H1 (cell line): ENCODE data around the gene CCDC33.

Experiments
- CREB1 ChIP-seq: IDR thresholded peaks from 2 replicates; pipeline ENCODE4 v1.6.1; 2012; ENCODE audit warnings: inconsistent platforms
- GABPA ChIP-seq: IDR thresholded peaks from 2 replicates; pipeline ENCODE4 v1.6.1; 2011; ENCODE audit warnings: mild to moderate bottlenecking, low read length, moderate library complexity, borderline replicate concordance; ENCODE audit not compliant: insufficient read depth

DNA sequence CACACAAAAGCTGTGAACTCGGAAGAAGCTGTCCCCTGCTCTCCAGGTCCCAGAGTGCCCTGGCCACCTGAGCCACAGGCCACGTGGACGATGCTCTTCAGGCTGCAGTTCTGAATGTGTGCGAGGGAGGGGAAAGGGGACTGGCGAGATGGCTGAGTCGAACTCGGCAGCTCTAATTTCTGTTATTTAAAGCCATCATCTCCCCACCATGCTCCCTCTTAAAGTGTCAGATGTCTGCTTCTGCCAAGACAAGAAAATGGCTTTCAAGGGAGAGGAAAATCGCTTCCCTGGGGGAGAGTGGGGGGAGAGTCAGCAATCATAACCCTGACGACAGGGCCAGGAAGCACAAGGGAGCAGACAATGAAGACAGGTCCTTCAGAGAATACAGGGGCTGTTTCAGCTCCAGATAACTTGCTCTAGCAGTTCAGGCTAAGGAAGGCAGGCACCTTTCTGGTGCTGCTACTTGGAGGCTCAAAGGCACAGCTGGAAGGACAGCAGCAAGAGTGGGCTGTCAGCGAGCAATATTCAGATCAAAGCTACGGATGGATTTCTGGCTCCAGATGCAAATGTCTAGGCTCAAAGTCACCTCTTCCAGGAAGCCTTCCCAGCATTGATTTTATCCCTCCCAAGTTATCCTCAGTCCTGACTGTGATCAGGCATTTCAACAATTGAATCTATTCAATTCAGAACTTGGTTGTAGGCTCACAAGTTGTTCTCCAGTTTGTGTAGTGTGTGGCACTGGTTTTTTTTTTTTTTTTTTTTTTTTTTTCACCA lies 15.5 kb upstream of the CCDC33 start:
- TF ChIP-seq CREB1 (no peak), GABPA (no peak)
